ENCODE data around the gene DCAKD.
A peak's percentile ranks its signal among the peaks of the same experiment; 100 is the strongest.
"Not testable (repeated sequence)": the region's sequence is repeated elsewhere in the genome, so short reads cannot be mapped to it uniquely, and the experiment has no call there.

Gene DCAKD

DNA sequence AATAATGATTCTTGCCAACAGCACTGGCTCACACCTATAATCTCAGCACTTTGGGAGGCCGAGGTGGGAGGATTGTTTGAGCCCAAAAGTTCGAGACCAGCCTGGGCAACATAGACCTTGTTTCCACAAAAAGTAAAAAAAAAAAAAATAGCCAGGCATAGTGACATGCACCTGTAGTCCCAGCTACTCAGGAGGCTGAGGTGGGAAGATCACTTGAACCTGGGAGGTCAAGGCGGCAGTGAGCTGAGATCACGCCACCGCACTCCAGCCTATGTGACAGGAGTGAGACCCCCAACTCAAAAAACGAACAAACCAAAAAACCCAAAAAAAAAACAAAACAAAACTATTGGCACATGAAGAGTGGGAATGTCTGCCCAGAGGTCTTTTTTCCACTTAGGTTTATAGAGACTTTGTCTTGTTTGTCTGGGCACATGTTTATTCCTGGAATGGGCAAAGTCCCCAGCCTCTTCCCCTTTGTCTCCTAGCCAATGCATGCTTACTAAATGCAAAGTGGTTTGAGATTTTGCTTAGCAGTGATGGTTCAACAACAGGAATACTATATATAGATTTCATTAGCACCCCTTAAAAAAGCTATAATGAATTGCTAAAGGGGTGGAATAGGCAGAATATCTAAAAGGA lies 35.6 kb upstream of the DCAKD start:
- no peak for TF ChIP-seq ZNF274 (IDR thresholded peaks at IDR 0.05; ENCODE audit: low read depth, low read length)
- no peak overlapping the region for H3K4me3 ChIP-seq (ENCODE audit: low read length)

DNA sequence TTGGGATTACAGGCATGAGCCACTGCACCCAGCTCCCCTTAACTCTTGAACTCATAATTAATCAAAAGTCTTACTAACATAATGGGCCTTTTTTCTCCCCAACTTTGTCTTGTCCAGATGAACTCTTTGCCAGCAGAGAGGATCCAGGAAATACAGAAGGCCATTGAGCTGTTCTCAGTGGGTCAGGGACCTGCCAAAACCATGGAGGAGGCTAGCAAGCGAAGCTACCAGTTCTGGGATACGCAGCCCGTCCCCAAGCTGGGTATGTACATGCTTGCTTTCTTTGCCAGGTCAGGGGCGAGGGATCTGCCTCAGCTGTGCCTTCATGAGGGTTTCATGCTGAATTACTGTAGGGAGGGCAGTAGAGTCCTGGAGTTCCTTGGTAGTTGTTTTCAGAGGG lies 35.0 kb upstream of the DCAKD start:
- H3K4me3 ChIP-seq (ENCODE audit: low read length) = no peak overlapping the region
- no peak for TF ChIP-seq ZNF274 (IDR thresholded peaks at IDR 0.05; ENCODE audit: low read depth, low read length)

DNA sequence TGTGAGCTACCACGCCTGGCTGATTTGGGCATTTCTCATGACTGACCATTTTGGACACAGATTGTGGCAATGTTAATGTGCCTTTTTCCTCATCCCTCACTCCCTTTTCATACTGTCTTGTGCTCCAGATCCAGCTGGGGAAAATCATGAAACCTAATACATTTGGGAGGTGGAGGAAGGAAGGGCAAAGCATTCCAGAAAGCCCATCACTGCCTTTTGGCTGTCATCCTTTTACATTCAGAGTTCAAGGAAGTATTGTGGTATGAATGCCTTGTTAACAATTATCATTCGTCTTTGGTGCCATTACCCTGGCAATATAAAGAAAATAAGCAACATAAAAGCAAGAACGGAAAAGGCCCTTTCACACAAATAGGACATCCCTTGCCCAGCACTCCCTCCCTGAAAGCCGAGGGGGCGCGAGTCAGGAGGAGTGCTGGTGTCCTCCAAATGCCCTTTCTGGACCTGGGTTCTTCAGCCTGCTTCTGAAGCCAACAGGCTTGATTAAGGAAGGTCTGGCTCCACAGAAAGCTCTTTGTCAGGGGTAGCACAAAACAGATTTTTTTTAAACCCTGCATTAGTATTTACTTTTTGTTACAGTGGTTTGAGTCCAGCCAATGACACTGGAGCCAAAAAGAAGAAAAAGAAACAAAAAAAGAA lies 29.7 kb upstream of the DCAKD start:
- no peak for TF ChIP-seq ZNF274 (IDR thresholded peaks at IDR 0.05; ENCODE audit: low read depth, low read length)
- H3K4me3 ChIP-seq (ENCODE audit: low read length) = no peak overlapping the region

DNA sequence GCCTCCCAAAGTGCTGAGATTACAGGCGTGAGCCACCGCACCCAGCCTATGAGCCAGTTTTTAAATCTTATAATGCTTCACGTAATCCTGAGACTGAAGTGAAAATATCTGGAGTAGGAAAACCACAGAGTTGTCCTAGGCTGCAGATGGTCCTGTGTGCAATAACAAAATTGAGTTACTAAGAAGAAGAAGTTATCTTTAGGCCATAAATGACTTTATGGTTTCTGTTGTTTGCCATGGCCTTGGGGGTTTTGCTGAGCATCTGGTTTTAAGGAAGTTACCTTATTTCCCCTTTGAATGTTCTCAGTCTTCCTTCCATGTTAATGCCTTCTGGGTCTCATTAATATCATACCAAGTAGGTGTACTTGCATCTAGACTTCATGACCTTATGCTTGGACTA lies 26.2 kb upstream of the DCAKD start:
- H3K4me3 ChIP-seq (ENCODE audit: low read length) = no peak overlapping the region
- TF ChIP-seq ZNF274 (IDR thresholded peaks at IDR 0.05; ENCODE audit: low read depth, low read length) = no peak

DNA sequence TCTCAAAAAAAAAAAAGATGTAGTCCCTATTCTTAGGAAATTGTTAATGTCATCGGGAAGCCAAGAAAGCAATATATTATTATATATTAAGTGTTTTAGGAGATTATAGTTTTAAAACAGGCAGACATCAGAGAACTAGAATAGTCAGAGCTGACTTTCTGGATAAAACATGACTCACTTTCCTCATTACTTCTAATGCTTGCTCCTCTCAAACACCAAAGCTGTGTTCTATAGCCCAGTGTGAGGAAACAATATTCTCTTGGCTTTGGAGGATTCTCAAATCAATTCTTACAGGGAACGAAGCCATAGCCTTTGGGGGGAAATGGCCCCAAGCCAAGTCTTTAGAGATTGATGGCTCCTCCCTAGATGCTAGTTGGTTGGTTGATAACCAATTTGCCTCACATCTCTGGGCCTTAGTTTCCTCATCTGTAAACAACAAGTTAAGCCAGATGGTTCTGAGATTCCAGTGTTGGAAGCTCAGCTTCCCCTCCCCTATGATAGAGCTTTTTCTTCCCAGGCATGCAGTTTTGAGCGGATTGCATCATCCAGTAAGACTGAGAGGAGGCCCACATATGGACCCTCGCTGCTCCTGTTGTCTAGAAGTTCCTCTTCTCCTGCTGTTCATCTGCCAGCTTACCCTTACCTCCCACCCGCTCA lies 22.1 kb upstream of the DCAKD start:
- TF ChIP-seq ZNF274 (IDR thresholded peaks at IDR 0.05; ENCODE audit: low read depth, low read length) = no peak
- no peak overlapping the region for H3K4me3 ChIP-seq (ENCODE audit: low read length)

DNA sequence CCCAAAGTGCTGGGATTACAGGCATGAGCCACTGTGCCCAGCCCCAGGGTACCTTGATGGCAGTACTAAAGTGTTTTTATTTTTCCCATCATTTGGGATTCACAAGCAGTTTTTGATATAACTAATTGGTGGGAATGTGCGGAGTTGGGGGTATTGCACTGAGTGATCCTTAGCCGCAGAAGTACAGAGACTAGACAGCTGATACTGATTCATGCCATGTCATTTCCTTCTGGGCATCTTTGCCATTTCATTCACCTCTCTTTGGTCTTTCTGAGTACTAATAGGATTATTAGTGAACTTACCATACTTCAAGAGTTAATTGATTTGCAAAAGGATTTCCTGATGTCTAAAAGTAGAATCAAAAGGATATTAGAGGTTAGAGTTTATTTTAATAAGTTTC lies 19.4 kb upstream of the DCAKD start:
- no peak overlapping the region for H3K4me3 ChIP-seq (ENCODE audit: low read length)
- no peak for TF ChIP-seq ZNF274 (IDR thresholded peaks at IDR 0.05; ENCODE audit: low read depth, low read length)

DNA sequence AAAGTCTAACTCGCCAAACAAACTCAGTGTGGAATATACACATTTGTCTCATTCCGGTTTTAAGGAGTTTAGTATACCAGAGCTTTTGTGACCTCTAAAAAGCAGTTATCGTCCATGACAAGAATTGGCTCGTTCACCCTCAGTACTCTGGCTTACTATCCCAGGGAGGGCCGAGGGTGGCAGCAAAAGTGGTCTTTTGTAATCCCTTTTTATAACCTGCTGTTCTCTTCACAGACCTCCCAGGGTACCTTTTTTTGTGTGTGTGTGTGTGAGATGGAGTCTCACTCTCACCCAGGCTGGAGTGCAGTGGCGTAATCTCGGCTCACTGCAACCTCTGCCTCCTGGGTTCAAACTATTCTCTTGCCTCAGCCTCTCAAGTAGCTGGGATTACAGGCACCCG lies 18.6 kb upstream of the DCAKD start:
- no peak overlapping the region for H3K4me3 ChIP-seq (ENCODE audit: low read length)
- no peak for TF ChIP-seq ZNF274 (IDR thresholded peaks at IDR 0.05; ENCODE audit: low read depth, low read length)

DNA sequence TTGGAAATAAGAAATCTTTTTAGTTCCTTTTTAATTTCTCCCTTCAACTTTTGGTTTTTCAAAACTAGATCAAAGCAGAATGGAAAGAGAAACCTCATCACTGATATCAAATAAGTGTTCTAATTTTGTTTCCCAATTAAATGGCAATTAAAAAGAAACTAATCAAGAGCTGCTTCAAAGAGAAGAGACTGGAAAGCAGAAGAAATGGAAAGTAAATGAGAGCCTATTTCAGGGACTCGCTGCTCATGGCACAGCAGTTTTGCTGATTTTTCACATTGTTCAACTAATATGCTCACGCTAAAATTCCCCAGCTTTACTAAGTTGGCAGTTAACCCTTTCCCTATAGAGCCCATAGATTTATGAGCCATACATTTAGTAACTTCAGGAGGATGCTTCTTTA lies 16.2 kb upstream of the DCAKD start:
- TF ChIP-seq ZNF274 (IDR thresholded peaks at IDR 0.05; ENCODE audit: low read depth, low read length) = no peak
- no peak overlapping the region for H3K4me3 ChIP-seq (ENCODE audit: low read length)

DNA sequence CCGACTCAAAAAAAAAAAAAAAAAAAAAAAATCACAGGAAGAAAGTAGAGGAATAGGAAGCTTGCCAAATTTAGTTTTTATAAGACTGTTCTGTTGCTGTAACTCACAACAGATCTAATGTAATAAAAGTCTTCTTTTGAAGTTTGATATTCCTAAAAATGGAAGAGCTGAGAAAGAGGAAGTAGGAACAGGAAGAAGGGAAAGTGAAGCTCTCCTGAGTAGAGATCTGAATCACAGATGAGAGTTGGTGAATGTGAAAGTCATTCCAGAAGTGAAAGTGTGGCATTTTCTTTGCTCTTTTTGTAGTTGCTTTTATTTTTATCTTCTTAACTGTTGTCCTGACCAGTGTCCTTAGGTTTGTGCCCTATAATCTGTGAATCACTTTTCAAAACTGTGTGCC lies 11.8 kb upstream of the DCAKD start:
- no peak for TF ChIP-seq ZNF274 (IDR thresholded peaks at IDR 0.05; ENCODE audit: low read depth, low read length)
- peak overlapping the region; percentile 23; the same call in 1 of the 2 replicates for H3K4me3 ChIP-seq (ENCODE audit: low read length)

DNA sequence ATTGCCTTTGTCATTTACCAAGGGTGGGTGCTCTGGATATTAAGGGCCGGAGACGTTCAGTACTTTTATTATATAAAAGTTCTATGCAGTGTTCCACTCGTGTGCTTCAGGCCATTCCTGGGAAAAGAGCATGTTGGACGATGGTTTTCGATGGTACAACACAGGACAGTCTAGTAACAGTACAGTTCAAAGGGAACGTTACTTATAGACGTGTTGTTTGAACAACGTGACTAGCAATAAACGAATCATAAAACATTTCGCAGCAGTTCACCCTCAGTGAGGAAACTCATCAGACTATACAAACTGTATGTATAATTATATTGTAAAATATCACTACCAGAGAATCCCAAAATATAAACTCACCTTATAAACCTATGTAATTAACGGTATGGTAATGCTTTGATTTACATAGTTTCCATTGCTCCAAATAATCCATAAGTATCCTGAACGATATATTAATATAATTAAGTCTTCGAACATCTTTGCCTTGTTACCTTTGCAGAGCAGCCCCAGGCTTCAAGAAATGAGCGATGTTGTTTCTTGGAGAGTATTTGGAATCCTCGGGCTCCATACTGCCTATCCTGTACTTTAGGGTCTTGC lies 10.3 kb upstream of the DCAKD start:
- no peak for TF ChIP-seq ZNF274 (IDR thresholded peaks at IDR 0.05; ENCODE audit: low read depth, low read length)

DNA sequence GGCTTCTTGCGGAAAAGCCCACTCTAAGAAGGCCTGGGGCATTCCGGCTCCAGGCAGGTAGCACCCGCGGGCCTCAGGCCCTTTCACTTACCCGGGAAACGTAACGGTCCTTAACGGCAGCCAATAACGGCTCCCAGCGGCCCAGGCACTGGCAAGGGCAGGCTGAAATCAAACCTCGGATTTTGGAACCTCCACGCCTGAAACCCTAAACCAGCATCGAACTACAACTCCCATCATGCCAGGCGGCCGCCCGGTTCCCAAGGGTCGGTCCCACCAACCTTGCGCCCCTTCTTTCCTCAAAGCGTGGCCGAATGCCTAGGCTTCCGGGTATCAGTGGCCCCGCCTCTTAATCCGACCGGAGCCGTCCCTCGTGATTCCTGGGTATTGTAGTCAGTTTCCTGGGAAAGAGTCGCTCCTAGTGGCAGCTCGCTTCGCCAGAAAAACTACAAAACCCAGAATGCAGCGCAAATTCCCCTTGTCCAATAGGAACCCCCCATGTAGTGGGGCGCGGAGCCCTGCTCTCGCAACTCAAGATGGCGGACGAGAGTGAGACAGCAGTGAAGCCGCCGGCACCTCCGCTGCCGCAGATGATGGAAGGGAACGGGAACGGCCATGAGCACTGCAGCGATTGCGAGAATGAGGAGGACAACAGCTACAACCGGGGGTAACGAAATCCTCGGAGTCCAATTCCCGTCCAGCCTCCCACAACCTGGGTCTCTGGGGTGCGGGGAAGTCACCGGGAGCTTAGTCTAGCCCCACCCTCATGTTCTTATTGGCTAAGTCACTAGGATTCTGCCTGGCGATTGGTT lies 9.6 kb upstream of the DCAKD start, which contains the start of gene NMT1:
Gene NMT1 (plus strand): TSS at position 521 of the 809 bp plus-strand sequence. CDS start 13 bp downstream, at position 534.
- TF ChIP-seq ZNF274 (IDR thresholded peaks at IDR 0.05; ENCODE audit: low read depth, low read length) = no peak
- peak within 1 kb of the TSS; percentile 79 for H3K4me3 ChIP-seq (ENCODE audit: low read length)

More for the DNA sequence above, 10.3 kb upstream of the DCAKD start:
- H3K4me3 ChIP-seq (ENCODE audit: low read length) = peak overlapping the region; percentile 64

DNA sequence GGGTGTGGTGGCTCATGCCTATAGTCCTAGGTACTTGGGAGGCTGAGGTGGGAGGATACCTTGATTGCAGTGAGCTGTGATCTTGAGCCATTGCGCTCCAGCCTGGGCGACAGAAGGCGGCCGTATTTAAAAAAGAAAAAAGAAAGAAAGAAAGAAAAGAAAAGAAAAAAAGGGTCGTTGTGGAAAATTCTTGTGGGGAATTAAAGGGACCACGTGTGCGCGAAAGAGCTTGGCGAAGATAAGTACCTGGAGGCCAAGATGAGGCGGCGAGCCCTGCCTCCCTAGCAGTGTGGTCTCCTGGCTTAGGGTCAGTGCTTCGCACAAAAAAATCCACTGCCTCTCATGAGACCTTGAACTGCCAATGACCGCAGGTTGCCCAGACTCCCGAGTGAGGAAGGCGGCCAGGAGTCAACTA lies 9.0 kb upstream of the DCAKD start:
- TF ChIP-seq ZNF274 (IDR thresholded peaks at IDR 0.05; ENCODE audit: low read depth, low read length) = no peak
- H3K4me3 ChIP-seq (ENCODE audit: low read length) = peak overlapping the region; percentile 79

DNA sequence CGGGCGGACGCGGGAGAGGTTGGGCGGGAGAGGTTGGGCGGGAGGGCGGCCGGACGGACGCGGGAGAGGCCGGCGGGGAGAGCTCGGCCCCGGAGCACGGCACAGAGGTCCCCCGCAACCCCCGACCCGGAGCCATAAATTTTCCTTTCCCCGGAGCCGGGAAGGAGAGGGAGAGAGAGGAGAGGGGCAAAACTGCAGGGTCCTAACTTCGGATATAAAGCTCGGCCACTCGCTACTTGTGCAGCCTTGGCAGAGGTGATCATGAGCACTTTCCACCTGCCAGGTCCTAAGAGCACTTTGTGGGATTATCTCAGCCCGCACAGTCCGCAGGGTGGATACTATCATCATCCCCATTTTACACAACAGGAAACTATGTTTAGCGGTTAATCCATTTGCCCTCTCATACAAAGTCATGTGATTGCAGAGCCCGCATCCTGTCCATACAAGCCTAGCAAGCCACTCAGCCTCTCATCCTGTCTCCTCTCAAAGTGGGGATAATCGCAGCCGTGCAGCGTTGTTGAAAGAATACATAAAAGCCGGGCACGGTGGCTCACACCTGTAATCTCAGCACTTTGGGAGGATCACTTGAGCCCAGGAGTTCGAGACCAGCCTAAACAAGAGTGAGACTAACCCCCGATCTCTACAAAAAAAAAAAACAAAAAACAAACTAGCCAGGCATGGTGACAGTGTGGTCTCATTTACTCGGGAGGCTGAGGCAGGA lies 780 bp upstream of the DCAKD start:
- H3K4me3 ChIP-seq (ENCODE audit: low read length) = peak overlapping the region; percentile 64
- no peak for TF ChIP-seq ZNF274 (IDR thresholded peaks at IDR 0.05; ENCODE audit: low read depth, low read length)

DNA sequence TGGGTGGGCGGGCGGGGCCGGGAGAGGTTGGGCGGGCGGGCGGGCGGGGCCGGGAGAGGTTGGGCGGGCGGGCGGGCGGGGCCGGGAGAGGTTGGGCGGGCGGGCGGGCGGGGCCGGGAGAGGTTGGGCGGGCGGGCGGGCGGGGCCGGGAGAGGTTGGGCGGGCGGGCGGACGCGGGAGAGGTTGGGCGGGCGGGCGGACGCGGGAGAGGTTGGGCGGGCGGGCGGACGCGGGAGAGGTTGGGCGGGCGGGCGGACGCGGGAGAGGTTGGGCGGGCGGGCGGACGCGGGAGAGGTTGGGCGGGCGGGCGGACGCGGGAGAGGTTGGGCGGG lies 254 bp upstream of the DCAKD start:
- H3K4me3 ChIP-seq (ENCODE audit: low read length) = not testable (repeated sequence)

Measured in GM08714 (cell line).